Hematopoietic multipotent progenitor cell treated with erythropoietin and hydrocortisone succinate and interleukin-3 and kit ligand, for 6 days (in vitro differentiated cells): Measurements from ENCODE around the gene PRR11.
"Not testable (repeated sequence)": the region's sequence is repeated elsewhere in the genome, so short reads cannot be mapped to it uniquely, and the experiment has no call there.

ENCODE experiments used
- DNase-seq: peaks from one replicate; pipeline ENCODE4 v3.0.0-alpha.2; 2015

The PRR11 gene

DNA sequence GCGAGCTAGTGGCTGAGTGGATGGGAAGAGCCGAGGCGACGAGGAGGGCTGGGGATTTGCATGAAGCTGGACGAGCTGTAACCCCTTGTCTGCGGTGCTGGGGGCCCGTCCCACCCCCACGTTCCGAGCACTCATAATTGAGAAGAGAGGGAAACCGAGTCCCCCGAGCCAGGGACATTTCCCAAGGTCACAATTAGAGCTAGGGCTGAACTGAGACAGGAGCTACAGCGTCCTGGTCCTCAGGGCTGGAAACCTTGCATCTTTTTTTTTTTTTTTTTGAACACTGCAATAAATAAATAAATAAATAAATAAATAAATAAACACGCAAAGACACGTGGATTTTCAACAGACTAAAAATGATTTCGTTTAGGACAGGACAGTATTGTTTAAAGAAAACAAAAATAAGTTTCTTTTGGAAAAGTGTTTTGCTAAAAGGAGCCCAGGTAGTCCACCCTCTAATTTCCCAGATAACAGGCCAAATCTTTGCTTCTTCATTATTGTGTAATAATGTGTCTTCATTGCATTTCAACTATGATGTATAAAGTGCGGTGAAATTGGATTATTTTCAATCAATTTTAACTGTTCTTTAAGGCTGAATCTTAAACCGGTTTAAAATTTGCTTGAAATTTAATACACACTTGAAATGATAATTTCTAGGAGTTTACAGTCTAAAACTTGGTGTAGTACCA lies 65.8 kb downstream of the PRR11 start:
- peak; percentile 63 for DNase-seq

- no peak for DNase-seq
Measured at GRCh38 chr17:59223813-59224212, 68.3 kb downstream of the PRR11 start.

- DNase-seq, result not testable (repeated sequence)
Measured at GRCh38 chr17:59228588-59228987, 73.0 kb downstream of the PRR11 start.

DNA sequence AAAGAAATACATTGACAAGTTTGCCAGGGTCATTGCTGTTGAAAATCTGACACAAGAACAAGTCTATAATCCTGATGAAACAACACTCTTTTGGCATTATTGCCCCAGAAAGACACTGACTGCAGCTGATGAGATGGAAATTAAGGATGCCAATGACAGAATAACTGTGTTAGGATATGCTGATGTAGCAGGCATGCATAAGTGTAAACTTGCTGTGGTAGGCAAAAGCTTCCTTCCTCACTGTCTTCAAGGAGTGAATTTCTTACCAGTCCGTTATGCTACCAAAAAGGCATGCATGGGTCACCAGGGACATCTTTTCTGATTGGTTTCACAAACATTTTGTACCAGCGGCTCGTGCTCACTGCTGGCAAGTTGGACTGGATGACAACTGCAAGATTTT lies 75.2 kb downstream of the PRR11 start:
- no peak for DNase-seq

DNA sequence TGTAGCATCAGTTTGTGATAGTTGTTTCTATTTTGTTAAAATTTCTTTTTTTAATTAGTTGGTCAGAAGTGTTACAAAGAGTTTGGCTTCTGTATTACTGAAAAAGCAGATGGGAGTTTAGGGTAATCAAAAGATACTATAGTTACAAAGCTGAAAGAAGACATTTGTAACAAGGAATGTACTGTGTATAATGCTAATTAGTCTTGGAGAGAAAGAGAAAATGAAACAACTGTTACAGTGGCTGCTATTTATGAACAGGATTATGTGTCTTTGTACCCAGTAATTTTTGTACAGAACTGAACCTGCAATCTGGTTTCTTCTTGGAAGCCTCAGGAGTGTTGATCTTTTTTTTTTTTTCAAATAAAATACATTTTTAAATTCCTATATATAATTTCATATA lies 79.1 kb downstream of the PRR11 start:
- no peak for DNase-seq

DNA sequence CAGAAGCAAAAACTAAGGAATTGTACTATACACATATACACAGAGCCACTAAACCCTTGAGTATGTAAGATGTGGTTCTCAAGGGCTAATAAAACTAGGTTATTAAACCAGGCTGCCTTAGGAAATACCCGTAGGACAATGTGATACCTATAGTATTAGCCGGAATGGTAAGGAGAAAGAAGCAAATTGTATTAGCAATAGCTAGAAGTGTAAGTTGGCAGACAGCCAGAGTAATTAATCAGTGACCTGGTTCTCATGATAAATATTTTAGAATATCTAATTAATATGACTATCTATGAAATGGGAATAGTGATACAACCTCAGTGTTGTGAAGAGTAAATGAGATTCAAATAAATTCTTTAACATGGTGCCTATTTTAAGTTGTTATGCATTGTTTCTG lies 83.4 kb downstream of the PRR11 start:
- DNase-seq, result peak; percentile 55

DNA sequence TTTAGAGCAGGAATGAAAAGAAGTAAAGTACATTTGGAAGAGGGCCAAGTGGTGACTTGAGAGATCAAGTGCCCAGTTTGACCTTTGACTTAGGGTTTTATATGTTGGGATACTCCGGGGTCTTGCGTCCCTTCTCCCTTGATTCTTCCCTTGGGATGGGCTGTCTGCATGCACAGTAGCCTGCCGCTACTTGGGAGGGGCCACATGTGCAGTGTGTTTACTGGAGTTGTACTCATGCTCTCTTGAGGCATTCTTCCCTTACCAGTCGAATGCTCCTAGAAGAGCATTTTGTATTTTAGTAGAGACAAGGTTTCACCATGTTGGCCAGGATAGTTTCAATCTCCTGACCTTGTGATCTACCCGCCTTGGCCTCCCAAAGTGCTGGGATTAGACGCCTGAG lies 88.5 kb downstream of the PRR11 start:
- DNase-seq, result no peak
